NCI-H146 treated with DMSO at 0.1 percent for 48 hours (cell line): ENCODE measurements around the gene ZFYVE26.

ENCODE experiments used
- DNase-seq: peaks from one replicate; lab custom pipeline; 2025; ENCODE audit not compliant: unreplicated experiment; lab: John Stamatoyannopoulos, UW

ZFYVE26 gene

GRCh38 chr14:67817750-67818438, 1.5 kb upstream of the ZFYVE26 start:
- no peak for DNase-seq

GRCh38 chr14:67815573-67816225, 691 bp downstream of the ZFYVE26 start:
- DNase-seq: no peak

- DNase-seq: no peak
Observed at GRCh38 chr14:67814821-67815220, 1.6 kb downstream of the ZFYVE26 start.

- DNase-seq: no peak
Observed at GRCh38 chr14:67806246-67806645, 10.1 kb downstream of the ZFYVE26 start.

- DNase-seq: no peak
Observed at GRCh38 chr14:67800743-67801142, 15.6 kb downstream of the ZFYVE26 start.

GRCh38 chr14:67798731-67799130, 17.7 kb downstream of the ZFYVE26 start:
- no peak for DNase-seq

- DNase-seq: no peak
Observed at GRCh38 chr14:67787673-67788072, 28.7 kb downstream of the ZFYVE26 start.

- no peak for DNase-seq
Observed at GRCh38 chr14:67785270-67786109, 30.9 kb downstream of the ZFYVE26 start.

- DNase-seq: no peak
Observed at GRCh38 chr14:67784244-67784823, 32.1 kb downstream of the ZFYVE26 start.

GRCh38 chr14:67782090-67782489, 34.3 kb downstream of the ZFYVE26 start:
- DNase-seq: no peak

- DNase-seq: no peak
Observed at GRCh38 chr14:67778792-67779191, 37.6 kb downstream of the ZFYVE26 start.

- DNase-seq: no peak
Observed at GRCh38 chr14:67776653-67777322, 39.6 kb downstream of the ZFYVE26 start.

- no peak for DNase-seq
Observed at GRCh38 chr14:67773844-67774377, 42.5 kb downstream of the ZFYVE26 start.

- DNase-seq: no peak
Observed at GRCh38 chr14:67768219-67768618, 48.2 kb downstream of the ZFYVE26 start.

- DNase-seq: no peak
Observed at GRCh38 chr14:67766035-67766680, 50.2 kb downstream of the ZFYVE26 start.

GRCh38 chr14:67765192-67765834, 51.1 kb downstream of the ZFYVE26 start:
- no peak for DNase-seq

GRCh38 chr14:67764496-67764895, 51.9 kb downstream of the ZFYVE26 start:
- no peak for DNase-seq

GRCh38 chr14:67763158-67763822, 53.1 kb downstream of the ZFYVE26 start:
- no peak for DNase-seq

GRCh38 chr14:67762051-67762450, 54.3 kb downstream of the ZFYVE26 start:
- DNase-seq: no peak
